Measurements from ENCODE around the gene EXT2.

The EXT2 gene

DNA sequence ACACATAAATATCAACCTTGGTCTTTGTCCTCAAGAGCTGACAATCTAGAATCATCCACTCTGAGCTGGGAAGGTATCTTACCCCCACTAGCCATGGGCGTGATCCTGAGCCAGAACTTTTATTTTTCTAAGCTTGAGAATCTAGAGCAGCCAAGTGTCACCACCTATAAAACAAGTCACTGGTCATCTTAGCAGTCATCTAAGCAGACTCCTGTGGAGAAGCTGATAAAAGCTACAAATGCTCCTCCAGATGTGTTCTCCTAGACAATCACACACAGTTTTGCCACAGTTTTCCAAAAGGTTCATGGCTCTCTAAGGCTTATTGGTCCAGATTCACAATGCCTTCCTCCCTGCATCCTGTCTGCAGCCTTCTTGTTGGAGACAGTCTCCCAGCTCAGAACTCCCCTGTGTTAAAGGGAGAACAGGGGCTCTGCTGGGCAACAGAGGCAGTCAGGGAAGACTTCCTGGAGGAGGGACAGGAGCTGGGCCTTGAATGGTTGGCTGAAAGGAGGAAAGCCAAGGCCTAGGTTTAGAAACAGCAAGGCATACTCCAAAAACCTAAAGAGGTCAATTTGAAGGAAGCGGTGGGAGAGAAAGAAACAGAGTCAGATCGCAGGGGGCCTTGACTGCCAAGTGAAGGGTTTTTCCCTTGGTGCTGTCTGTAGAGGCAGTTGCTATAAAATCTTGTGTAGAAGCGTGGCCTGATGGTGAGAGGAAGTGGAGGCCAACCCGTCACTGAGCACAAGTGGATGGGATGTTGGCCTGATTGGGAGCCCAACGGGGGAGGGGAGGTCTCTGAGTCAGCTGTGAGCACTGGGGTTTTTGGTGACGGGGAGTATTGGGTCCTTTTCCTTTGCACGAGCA lies 172.5 kb downstream of the EXT2 start:
- Histone ChIP-seq H3K4me3 (ENCODE audit: low read length) (no peak overlapping the region), H3K9me3 (ENCODE audit: control insufficient read depth, insufficient read depth, low read length) (no peaks in the 10 kb centered on the region), H4K20me1 (ENCODE audit: control insufficient read depth, insufficient read depth, low read depth, low read length) (no peaks in the 10 kb centered on the region), H3K27ac (ENCODE audit: low read depth, low read length) (no peak overlapping the region), H3K9me2 (replicated peaks; ENCODE audit: control insufficient read depth, low read length) (no peaks in the 10 kb centered on the region), H3F3A (ENCODE audit: control insufficient read depth, insufficient read depth) (no peaks in the 10 kb centered on the region), H3K27me3 (ENCODE audit: control insufficient read depth, low read length) (no peaks in the 10 kb centered on the region), H3K79me2 (ENCODE audit: control insufficient read depth, low read length) (no peaks in the 10 kb centered on the region), H3K36me3 (ENCODE audit: control insufficient read depth, low read length) (no peaks in the 10 kb centered on the region), H3K4me1 (ENCODE audit: control insufficient read depth, low read length) (no peaks in the 10 kb centered on the region), H3K4me2 (ENCODE audit: low read length) (no peak overlapping the region)
- TF ChIP-seq EZH2phosphoT487 (IDR thresholded peaks at IDR 0.05; ENCODE audit: borderline replicate concordance, low read length) = no peak
- TF ChIP-seq, protein P1, sequence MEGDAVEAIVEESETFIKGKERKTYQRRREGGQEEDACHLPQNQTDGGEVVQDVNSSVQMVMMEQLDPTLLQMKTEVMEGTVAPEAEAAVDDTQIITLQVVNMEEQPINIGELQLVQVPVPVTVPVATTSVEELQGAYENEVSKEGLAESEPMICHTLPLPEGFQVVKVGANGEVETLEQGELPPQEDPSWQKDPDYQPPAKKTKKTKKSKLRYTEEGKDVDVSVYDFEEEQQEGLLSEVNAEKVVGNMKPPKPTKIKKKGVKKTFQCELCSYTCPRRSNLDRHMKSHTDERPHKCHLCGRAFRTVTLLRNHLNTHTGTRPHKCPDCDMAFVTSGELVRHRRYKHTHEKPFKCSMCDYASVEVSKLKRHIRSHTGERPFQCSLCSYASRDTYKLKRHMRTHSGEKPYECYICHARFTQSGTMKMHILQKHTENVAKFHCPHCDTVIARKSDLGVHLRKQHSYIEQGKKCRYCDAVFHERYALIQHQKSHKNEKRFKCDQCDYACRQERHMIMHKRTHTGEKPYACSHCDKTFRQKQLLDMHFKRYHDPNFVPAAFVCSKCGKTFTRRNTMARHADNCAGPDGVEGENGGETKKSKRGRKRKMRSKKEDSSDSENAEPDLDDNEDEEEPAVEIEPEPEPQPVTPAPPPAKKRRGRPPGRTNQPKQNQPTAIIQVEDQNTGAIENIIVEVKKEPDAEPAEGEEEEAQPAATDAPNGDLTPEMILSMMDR (IDR thresholded peaks at IDR 0.05; ENCODE audit: low read depth, low read length, poor library complexity, severe bottlenecking) = no peak

DNA sequence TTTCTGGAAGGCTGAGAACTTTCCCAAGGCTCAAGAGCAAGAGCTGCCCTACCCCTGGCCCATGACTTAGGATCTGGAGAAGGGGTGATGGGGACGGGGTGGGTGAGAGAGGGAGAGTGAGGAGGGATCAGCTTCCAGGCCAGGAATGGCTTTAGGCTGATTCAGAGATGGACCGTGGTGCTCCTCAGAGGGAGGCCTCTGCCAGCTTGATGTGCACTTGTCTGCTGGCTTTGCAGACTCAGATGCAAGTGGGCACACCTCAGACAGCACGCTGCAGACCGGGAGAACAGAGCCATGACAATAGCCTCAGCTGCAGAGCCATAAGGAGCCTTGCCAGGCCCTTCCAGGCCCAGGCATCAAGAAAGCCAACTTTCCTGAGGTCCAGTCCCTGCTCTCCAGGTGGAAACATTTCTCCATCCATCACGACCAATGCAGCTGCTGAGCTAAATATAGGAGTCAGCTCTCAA lies 173.2 kb downstream of the EXT2 start:
- Histone ChIP-seq H3K4me2 (ENCODE audit: low read length) (no peak overlapping the region), H3K36me3 (ENCODE audit: control insufficient read depth, low read length) (no peaks in the 10 kb centered on the region), H3F3A (ENCODE audit: control insufficient read depth, insufficient read depth) (no peaks in the 10 kb centered on the region), H3K4me1 (ENCODE audit: control insufficient read depth, low read length) (no peaks in the 10 kb centered on the region), H3K27me3 (ENCODE audit: control insufficient read depth, low read length) (no peaks in the 10 kb centered on the region), H3K9me3 (ENCODE audit: control insufficient read depth, insufficient read depth, low read length) (no peaks in the 10 kb centered on the region), H3K27ac (ENCODE audit: low read depth, low read length) (no peak overlapping the region), H4K20me1 (ENCODE audit: control insufficient read depth, insufficient read depth, low read depth, low read length) (no peaks in the 10 kb centered on the region), H3K9me2 (replicated peaks; ENCODE audit: control insufficient read depth, low read length) (no peaks in the 10 kb centered on the region), H3K4me3 (ENCODE audit: low read length) (no peak overlapping the region), H3K79me2 (ENCODE audit: control insufficient read depth, low read length) (no peaks in the 10 kb centered on the region)
- TF ChIP-seq, protein P1 (IDR thresholded peaks at IDR 0.05; ENCODE audit: low read depth, low read length, poor library complexity, severe bottlenecking) = no peak
- TF ChIP-seq EZH2phosphoT487 (IDR thresholded peaks at IDR 0.05; ENCODE audit: borderline replicate concordance, low read length) = no peak

DNA sequence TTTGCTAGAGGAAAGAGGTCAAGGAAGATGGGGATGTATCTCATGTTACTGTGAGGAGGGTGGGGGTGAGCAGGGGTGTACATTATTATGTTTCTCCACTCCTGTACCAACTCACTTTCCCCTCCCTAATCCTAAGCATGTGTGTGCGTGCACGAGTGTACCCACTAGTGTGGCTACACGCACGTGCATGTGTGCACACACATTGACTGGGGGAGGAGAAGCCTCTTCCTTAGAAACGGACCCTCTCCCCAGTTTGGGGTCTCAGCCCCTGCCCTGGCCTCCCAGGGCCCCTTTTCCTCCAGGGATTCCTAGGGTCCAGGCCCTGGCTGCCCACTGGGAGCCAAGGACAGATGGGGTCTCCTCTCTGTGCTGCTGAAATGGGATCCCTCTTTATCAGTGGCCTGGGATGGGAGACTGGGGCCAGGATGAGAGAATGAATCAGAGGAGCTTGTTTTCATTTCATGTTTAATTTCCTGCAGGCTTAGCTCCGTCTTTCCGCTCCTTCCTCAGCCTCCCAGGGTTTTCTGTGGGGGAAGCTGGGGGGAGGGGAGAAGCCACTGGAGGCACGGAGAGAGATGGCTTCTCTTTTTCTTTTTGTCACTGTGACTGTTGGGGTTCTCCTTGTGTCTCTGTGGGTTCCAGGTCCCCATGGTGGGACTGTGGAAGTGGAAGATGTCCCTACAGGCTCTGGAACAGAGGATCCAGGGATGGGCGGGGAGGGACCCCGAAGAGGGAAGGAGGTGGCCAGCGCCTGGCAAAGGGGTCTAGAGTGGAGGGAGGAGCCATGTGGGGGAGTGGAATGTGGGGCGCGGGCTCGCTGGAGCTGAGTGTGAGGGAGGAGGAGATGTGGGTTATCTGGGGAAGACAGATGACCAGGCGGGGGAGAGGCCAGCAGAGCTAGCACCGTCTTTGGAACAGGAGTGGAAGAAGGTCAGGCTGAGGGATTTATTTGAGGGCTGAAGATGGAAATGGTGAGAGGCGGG lies 174.2 kb downstream of the EXT2 start:
- no peaks in the 10 kb centered on the region for H4K20me1 ChIP-seq (ENCODE audit: control insufficient read depth, insufficient read depth, low read depth, low read length)
- no peaks in the 10 kb centered on the region for H3K27me3 ChIP-seq (ENCODE audit: control insufficient read depth, low read length)
- H3K9me2 ChIP-seq (replicated peaks; ENCODE audit: control insufficient read depth, low read length) = no peaks in the 10 kb centered on the region
- H3K79me2 ChIP-seq (ENCODE audit: control insufficient read depth, low read length) = no peaks in the 10 kb centered on the region
- TF ChIP-seq, protein P1 (IDR thresholded peaks at IDR 0.05; ENCODE audit: low read depth, low read length, poor library complexity, severe bottlenecking) = no peak
- TF ChIP-seq EZH2phosphoT487 (IDR thresholded peaks at IDR 0.05; ENCODE audit: borderline replicate concordance, low read length) = no peak
- H3K4me2 ChIP-seq (ENCODE audit: low read length) = no peak overlapping the region
- H3K27ac ChIP-seq (ENCODE audit: low read depth, low read length) = no peak overlapping the region
- H3K4me3 ChIP-seq (ENCODE audit: low read length) = no peak overlapping the region
- H3K4me1 ChIP-seq (ENCODE audit: control insufficient read depth, low read length) = no peaks in the 10 kb centered on the region
- H3F3A ChIP-seq (ENCODE audit: control insufficient read depth, insufficient read depth) = no peaks in the 10 kb centered on the region
- H3K9me3 ChIP-seq (ENCODE audit: control insufficient read depth, insufficient read depth, low read length) = no peaks in the 10 kb centered on the region
- H3K36me3 ChIP-seq (ENCODE audit: control insufficient read depth, low read length) = no peaks in the 10 kb centered on the region

Measured in DOHH2 (cell line).